Measurements from ENCODE around the gene AQP10.

DNA sequence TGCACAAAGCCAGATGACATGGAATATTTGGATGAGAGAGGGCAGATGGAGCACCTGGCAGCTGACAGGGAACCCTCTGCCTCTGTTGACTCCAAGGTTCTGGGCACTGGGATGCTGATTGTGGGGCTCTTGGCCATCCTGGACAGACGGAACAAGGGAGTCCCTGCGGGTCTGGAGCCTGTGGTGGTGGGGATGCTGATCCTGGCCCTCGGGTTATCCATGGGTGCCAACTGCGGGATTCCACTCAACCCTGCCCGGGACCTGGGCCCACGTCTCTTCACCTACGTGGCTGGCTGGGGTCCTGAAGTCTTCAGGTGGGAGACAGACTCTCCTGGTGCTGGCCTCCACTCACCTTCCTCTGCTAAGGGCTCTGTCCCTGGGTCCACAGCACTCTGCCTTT lies 2.6 kb downstream of the AQP10 start:
- TF ChIP-seq, protein P1, sequence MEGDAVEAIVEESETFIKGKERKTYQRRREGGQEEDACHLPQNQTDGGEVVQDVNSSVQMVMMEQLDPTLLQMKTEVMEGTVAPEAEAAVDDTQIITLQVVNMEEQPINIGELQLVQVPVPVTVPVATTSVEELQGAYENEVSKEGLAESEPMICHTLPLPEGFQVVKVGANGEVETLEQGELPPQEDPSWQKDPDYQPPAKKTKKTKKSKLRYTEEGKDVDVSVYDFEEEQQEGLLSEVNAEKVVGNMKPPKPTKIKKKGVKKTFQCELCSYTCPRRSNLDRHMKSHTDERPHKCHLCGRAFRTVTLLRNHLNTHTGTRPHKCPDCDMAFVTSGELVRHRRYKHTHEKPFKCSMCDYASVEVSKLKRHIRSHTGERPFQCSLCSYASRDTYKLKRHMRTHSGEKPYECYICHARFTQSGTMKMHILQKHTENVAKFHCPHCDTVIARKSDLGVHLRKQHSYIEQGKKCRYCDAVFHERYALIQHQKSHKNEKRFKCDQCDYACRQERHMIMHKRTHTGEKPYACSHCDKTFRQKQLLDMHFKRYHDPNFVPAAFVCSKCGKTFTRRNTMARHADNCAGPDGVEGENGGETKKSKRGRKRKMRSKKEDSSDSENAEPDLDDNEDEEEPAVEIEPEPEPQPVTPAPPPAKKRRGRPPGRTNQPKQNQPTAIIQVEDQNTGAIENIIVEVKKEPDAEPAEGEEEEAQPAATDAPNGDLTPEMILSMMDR (IDR thresholded peaks at IDR 0.05), result no peak
- no peak for TF ChIP-seq EP300 (IDR thresholded peaks at IDR 0.05)
- TF ChIP-seq POLR2A (IDR thresholded peaks at IDR 0.05), result no peak
